ENCODE measurements around the gene SSR4. TPM values are rescaled to one million over a fixed set of nuclear protein-coding genes. Genes with fewer than 3 reads are reported as not detected.

The SSR4 gene
- total and polyA plus RNA-seq, 12 donors, result 94.1 to 551 (median 147) TPM

DNA sequence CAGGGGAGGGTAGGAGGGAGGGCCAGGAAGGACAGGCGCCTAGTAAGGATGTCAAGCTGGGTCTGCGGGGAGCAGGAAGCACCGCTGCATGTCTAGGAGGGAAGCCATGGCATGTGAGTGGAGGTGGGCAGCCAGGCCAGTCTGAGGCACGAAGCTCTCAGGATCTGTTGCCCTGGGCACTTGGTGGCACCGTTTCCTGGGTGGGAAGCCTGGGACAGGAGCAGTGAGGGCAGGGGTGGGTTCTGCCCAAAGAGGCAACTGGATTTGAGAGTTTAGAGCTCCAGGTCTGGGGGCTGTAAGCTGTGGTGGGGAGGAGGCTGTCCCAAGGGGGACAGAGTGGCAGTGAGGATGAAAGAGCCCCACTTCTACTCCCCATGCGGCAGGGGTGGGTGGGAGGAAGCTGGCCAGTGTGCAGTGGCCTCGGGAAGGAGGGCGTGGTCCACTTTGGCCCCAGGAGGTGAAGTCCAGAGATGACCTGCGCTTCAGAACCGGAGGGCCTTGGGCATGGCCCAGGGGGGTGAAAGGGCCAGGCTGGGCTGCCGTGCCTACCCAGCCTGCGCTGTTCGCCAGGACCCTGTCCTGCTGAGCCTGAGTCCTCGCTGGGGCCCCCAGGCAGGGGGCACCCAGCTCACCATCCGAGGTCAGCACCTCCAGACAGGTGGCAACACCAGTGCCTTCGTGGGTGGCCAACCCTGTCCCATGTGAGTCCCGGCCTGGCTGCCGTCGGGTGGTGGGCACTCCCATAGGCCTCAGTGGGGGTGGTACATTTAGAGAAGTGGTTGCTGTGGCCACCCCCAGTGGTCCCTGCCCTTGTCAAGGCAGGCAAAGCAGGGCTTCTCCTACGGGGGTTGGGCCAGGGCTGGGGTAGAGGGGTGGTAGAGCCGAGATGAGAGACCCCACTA, 21.9 kb upstream of the SSR4 start:
- TF ChIP-seq, protein P1, sequence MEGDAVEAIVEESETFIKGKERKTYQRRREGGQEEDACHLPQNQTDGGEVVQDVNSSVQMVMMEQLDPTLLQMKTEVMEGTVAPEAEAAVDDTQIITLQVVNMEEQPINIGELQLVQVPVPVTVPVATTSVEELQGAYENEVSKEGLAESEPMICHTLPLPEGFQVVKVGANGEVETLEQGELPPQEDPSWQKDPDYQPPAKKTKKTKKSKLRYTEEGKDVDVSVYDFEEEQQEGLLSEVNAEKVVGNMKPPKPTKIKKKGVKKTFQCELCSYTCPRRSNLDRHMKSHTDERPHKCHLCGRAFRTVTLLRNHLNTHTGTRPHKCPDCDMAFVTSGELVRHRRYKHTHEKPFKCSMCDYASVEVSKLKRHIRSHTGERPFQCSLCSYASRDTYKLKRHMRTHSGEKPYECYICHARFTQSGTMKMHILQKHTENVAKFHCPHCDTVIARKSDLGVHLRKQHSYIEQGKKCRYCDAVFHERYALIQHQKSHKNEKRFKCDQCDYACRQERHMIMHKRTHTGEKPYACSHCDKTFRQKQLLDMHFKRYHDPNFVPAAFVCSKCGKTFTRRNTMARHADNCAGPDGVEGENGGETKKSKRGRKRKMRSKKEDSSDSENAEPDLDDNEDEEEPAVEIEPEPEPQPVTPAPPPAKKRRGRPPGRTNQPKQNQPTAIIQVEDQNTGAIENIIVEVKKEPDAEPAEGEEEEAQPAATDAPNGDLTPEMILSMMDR (IDR thresholded peaks at IDR 0.05), result no peak
- 81 to 92% methylated on average over 12 to 21 of the region's 21 CpGs for WGBS, 2 donors

DNA sequence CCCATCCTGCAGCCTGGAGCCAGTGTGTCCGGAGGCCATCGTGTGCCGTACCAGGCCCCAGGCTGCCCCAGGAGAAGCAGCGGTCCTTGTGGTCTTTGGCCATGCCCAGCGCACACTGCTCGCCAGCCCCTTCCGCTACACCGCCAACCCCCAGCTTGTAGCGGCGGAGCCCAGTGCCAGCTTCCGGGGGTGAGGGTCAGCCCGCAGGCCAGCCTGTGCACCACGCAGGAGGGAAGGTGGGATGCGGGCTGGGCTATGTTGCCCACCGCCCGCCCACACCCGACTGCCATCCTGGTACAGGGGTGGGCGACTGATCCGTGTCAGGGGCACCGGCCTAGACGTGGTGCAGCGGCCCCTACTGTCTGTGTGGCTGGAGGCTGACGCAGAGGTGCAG, 21.3 kb upstream of the SSR4 start:
- intact Hi-C loops (cut with DNase I), result no loop called here
- Histone ChIP-seq H3K4me3 (no peak overlapping the region), H3K9me3 (no peaks in the 10 kb centered on the region), H3K27ac (no peak overlapping the region), H3K27me3 (no peaks in the 10 kb centered on the region), H3K4me1 (no peaks in the 10 kb centered on the region), H3K36me3 (no peaks in the 10 kb centered on the region)
- ATAC-seq (no peak), DNase-seq (no peak)
- TF ChIP-seq, protein P1 (IDR thresholded peaks at IDR 0.05), result no peak
- 95 to 97% methylated on average over 20 to 23 of the region's 23 CpGs for WGBS, 2 donors

More for the DNA sequence above, 21.9 kb upstream of the SSR4 start:
- ATAC-seq (no peak), DNase-seq (peak in 1 of 2 donors; percentile 3)
- intact Hi-C loops (cut with DNase I), result no loop called here
- Histone ChIP-seq H3K36me3 (no peaks in the 10 kb centered on the region), H3K9me3 (no peaks in the 10 kb centered on the region), H3K27ac (no peak overlapping the region), H3K27me3 (no peaks in the 10 kb centered on the region), H3K4me3 (no peak overlapping the region), H3K4me1 (no peaks in the 10 kb centered on the region)

DNA sequence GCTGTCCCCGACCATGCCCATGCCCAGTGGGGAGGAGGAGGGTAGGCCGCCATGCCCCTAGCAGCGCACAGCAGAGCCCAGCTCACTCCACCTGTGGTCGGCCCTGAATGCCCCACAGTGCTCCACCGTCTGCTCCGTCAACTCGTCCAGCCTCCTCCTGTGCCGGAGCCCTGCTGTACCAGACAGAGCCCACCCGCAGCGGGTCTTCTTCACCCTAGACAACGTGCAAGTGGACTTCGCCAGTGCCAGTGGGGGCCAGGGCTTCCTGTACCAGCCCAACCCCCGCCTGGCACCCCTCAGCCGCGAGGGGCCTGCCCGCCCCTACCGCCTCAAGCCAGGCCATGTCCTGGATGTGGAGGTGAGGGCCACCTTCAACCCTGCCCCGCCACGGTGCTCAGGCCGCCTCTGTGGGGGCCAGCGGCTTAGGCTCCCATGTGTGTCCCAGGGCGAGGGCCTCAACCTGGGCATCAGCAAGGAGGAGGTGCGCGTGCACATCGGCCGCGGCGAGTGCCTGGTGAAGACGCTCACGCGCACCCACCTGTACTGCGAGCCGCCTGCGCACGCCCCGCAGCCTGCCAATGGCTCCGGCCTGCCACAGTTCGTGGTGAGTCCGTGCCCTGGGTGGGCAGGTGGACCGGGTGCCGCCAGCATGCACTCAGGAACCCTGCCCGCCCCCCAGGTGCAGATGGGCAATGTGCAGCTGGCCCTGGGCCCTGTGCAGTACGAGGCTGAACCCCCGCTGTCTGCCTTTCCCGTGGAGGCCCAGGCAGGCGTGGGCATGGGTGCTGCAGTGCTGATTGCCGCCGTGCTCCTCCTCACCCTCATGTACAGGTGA, 20.5 kb upstream of the SSR4 start:
- WGBS, 2 donors, result 95 to 96% methylated on average over 39 to 48 of the region's 48 CpGs
- H3K36me3 ChIP-seq, result no peaks in the 10 kb centered on the region
- ATAC-seq, result no peak
- no peaks in the 10 kb centered on the region for H3K9me3 ChIP-seq
- TF ChIP-seq, protein P1 (IDR thresholded peaks at IDR 0.05), result no peak
- intact Hi-C loops (cut with DNase I), result no loop called here
- no peak overlapping the region for H3K4me3 ChIP-seq
- peak in 1 of 2 donors; percentile 4 for DNase-seq
- no peaks in the 10 kb centered on the region for H3K27me3 ChIP-seq
- no peak overlapping the region for H3K27ac ChIP-seq
- H3K4me1 ChIP-seq, result no peaks in the 10 kb centered on the region

DNA sequence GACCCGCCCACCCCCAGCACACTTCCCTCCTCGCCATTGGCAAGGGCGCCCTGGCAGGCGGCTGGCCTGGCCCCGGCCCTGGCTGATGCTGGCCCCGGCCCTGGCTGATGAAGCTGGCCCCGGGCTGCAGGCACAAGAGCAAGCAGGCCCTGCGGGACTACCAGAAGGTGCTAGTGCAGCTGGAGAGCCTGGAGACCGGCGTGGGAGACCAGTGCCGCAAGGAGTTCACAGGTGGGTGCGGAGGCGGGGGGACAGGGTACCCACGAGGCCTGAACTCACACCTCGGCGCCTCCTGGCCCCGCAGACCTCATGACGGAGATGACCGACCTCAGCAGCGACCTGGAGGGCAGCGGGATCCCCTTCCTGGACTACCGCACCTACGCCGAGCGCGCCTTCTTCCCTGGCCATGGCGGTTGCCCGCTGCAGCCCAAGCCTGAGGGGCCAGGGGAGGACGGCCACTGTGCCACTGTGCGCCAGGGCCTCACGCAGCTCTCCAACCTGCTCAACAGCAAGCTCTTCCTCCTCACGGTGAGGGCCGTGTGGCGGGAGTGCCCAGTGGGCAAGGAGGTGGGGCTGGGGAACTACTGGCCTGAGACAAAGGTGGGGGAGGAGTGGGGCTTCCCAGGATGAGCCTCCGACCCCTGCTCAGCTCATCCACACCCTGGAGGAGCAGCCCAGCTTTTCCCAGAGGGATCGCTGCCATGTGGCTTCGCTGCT, 19.7 kb upstream of the SSR4 start:
- TF ChIP-seq, protein P1 (IDR thresholded peaks at IDR 0.05), result no peak
- no peaks in the 10 kb centered on the region for H3K36me3 ChIP-seq
- DNase-seq (no peak), ATAC-seq (no peak)
- H3K4me1 ChIP-seq, result no peaks in the 10 kb centered on the region
- no peak overlapping the region for H3K4me3 ChIP-seq
- H3K27me3 ChIP-seq, result no peaks in the 10 kb centered on the region
- no peaks in the 10 kb centered on the region for H3K9me3 ChIP-seq
- no peak overlapping the region for H3K27ac ChIP-seq
- intact Hi-C loops (cut with DNase I), result no loop called here
- WGBS, 2 donors, result 92 to 94% methylated on average over 26 to 37 of the region's 37 CpGs

Data from heart right ventricle (tissue), 16 donors.